ENCODE measurements around the gene CUBN. TPM values are rescaled to one million over a fixed set of nuclear protein-coding genes. Genes with fewer than 3 reads are reported as not detected.
A peak's percentile ranks its signal among the peaks of the same experiment; 100 is the strongest.

The CUBN gene
- total RNA-seq, 1 experiment from 2014 or later = 0.10 TPM

DNA sequence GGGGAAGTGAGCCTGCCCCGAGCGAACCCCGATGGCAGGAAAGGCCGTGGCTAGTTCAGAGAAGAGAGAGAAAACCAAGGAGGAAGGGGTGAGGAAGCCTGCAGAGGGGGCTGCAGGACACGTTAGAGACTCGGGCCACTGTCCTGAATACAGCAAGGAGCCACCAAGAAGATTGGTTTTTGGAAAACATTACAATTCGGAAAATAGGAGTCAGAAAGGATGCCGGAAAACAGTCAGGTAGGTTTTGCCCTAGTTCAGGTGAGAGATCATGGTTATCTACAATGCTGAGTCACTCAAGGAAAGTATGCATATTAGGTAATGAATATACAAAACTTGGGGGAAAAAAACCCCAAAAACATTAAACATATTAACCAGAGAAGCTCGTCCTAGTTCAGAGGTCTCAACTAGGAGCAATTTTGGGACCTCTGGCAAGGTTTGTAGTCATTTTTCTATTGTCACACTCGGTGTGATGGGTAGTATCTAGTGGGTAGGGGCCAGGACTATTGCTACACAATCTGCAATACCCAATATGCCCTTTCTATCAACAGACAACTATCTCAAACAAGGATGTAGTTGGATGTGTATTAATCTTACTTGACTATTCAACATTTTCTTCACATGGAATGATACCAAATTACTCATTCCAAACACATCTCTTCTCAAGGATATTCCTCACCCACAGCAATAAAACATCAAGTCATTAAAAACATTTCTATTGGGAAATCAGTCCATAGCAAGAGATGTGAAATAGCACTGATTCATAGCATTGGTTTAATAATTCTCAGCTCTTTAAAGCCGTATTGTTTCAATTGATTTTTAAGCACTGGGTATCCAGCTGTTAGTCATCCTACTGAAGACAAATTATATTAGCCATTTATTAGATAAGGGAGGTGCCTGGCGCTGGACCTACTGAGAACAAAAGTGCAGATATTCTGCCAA lies 238.0 kb downstream of the CUBN start:
- DNase-seq = peak; percentile 7
- H3K4me3 ChIP-seq = no peak overlapping the region
- no peaks in the 10 kb centered on the region for H3K27me3 ChIP-seq
- H3K9me3 ChIP-seq = no peaks in the 10 kb centered on the region; the same call in 1 of the 2 replicates
- no peaks in the 10 kb centered on the region for H3K36me3 ChIP-seq

DNA sequence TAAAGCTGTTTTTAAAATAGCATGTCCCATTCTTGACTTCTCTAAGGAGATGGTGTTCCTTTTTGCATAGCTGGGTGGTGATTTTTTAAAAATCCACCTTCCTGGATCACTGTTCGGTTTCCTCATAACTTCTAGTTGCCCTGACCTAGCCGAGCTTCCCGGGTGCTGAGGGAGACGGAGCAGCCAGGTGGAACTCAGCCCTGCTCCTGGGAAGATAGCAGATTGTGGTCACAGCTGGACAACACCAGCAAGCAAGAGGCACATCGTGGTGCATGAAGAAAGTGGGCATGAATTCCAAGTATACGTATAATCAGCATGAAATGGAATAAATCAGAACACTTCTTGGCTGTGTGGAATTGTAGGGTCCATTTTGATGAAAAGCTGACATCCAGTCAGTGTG lies 238.9 kb downstream of the CUBN start:
- H3K36me3 ChIP-seq = no peaks in the 10 kb centered on the region
- no peak for DNase-seq

DNA sequence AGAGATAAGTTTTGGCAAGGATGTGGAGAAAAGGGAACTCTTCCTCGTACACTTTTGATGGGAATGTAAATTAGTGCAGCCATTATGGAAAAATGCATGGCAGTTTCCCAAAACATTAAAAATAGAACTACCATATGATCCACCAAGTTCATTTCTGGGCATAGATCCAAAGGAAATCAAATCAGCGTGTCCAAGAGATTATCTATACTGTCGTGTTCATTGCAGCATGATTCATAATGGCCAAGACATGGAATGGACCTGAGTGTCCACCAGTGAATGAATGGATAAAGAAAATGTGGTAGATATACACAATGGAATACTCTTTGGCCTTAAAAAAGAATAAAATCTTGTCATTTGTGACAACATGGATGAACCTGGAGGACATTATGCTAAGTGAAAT lies 242.0 kb downstream of the CUBN start:
- Histone ChIP-seq H3K9me3 (no peaks in the 10 kb centered on the region), H3K36me3 (no peaks in the 10 kb centered on the region), H3K4me3 (no peak overlapping the region), H3K27me3 (no peaks in the 10 kb centered on the region)
- DNase-seq = no peak

More for the DNA sequence above, 238.9 kb downstream of the CUBN start:
- H3K9me3 ChIP-seq = no peaks in the 10 kb centered on the region; the same call in 1 of the 2 replicates
- no peaks in the 10 kb centered on the region for H3K27me3 ChIP-seq
- no peak overlapping the region for H3K4me3 ChIP-seq

DNA sequence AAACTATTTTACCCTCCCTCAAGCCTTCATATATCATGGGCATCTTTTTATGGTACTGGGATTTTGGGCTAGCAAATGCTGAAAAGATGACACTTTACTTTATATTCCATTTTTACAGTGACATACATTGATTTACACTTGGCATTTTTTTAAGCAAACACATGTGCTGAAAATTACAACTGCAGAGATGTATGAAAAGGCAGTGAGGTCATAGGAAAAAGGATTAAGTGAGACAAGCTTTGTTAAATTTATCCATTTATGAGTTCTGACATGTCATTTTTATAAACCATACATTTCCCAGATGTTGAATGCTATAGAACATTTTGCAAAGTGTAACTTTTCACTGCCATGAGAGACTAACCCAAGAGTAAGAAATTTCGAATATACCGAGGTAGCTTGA lies 243.6 kb downstream of the CUBN start:
- Histone ChIP-seq H3K9me3 (no peaks in the 10 kb centered on the region), H3K4me3 (no peak overlapping the region), H3K36me3 (no peaks in the 10 kb centered on the region), H3K27me3 (no peaks in the 10 kb centered on the region)
- DNase-seq = no peak

DNA sequence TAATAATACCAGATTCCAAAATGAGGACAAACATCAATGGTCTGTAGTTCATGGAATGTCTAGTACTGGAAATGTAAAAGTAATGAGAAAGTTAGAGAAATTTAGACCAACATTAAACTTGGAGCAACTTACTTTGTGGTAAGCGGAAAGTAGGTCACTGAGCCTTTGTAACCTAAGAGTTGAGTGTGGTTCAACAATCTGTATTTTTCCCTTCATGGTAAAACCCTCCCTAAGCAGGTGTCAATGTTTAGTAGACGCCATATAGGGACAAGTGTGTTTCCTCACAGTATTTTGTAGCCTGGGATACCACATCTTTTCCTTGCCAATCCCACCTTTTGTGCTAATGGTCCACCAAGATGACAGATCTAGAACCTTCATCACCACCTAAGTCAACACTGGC lies 245.1 kb downstream of the CUBN start:
- Histone ChIP-seq H3K9me3 (no peaks in the 10 kb centered on the region; the same call in 1 of the 2 replicates), H3K27me3 (no peaks in the 10 kb centered on the region), H3K4me3 (no peak overlapping the region), H3K36me3 (no peaks in the 10 kb centered on the region)
- no peak for DNase-seq

DNA sequence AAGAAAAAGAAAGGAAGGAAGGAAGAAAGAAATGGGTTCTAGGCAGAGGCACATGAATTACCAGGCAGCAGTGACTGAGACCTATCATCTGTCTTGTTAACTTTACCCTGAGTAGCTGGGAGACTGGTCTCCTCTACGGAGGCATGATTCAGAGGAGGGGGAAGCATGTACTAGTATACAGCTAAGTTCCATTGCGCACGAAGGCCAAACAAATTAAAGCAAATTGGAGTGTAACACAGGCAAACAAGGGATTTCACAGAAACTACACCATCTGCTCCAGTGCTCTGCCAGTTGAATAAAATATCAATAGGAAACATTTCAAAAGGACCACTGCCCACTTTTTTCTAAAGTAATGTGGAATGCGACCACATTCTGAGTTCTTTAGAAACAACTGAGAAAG lies 246.5 kb downstream of the CUBN start:
- no peak for DNase-seq
- Histone ChIP-seq H3K4me3 (no peak overlapping the region), H3K27me3 (no peaks in the 10 kb centered on the region), H3K36me3 (no peaks in the 10 kb centered on the region), H3K9me3 (no peaks in the 10 kb centered on the region; the same call in 1 of the 2 replicates)

DNA sequence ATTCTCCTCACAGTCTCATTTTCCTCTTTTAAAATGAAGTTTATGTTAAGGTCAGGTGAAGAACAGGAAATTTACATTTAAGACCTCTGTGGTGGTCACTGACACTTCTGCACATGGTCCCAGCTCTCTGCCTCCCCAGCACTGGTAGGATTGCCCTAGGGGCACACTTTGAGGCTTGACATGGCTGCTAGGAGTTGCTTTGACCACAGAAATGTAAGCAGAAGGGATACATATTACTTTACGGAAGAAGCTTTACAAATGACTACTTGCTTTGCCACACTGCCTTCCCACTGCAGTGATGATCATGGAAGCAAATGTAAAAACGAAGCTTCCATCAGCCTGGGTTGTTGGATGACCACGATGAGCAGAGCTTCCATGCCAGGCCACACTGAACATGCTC lies 259.3 kb downstream of the CUBN start:
- H3K36me3 ChIP-seq = no peaks in the 10 kb centered on the region
- H3K9me3 ChIP-seq = no peaks in the 10 kb centered on the region
- no peak overlapping the region for H3K4me3 ChIP-seq
- no peak for DNase-seq
- H3K27me3 ChIP-seq = no peaks in the 10 kb centered on the region

DNA sequence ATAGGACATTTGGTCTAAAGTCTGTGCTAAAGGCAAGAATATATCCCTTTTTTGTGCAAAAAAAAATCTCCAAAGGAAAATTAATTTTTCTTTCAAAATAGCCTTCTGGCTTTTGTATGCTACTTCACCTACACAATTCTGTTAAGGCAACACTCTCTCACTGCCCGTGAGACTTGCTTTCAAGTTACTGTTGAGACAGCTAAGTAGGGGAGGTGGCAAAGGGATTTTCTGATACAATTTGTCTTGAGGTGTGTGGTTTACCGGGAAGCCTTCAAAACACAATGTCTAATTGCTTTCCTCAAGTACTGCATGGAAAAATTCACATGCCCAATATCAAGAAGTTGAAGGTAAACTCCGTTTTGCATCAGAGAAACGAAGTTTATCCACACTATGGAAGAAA lies 261.6 kb downstream of the CUBN start:
- no peak for DNase-seq
- Histone ChIP-seq H3K9me3 (no peaks in the 10 kb centered on the region), H3K36me3 (no peaks in the 10 kb centered on the region), H3K4me3 (no peak overlapping the region), H3K27me3 (no peaks in the 10 kb centered on the region)

DNA sequence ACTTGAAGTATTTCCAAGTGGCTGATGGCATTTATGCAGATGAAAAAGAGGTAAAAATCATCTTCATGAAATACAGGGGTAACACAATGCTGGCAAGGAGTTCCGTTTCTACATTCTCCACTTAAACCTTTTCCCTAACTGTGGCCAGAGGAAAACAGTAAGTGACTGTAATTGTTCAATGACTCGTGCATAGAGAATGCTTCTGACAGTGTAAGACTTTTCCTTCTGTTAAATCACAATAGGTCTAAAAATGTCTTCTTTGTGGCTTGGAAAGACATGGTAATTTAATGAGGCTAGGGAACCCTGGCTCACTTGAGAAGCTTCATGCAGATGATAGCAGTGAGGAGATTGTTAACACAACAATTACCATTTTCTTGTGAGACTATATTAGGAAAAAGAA lies 262.1 kb downstream of the CUBN start:
- no peaks in the 10 kb centered on the region for H3K27me3 ChIP-seq
- no peak overlapping the region for H3K4me3 ChIP-seq

DNA sequence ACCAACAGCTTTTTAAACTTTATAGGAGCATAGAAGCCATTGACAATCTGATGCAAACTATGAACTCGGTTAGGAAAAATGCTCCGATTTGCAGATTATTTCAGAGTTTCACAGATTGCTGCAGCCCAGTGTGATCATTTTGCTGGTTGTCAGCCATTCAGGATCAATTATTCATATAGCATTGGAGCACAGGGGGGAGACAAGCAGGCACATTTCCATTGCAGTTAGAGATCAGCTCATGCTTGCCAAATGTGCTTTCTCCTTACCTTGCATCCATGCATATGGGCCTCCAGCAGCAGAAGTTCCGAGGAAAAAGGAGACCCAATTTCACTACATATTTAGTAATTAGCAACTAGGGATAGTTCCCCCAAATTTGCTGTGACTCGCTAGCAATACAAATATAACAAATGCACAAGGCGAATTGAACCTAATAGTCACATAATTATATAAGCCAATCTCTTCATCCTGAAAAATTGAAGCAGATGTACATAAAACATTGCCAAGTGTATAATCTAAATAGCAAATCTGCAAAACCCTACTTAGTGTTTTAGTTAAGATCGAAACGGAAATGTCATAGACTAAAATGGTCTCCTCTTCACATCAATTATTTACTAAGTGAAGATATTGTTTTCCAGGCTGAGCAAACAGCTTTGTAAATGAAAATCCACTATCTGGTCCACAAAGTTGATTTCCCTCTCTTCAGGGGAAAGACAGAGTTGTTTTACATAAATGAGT lies 262.9 kb downstream of the CUBN start:
- Histone ChIP-seq H3K4me3 (no peak overlapping the region), H3K9me3 (no peaks in the 10 kb centered on the region), H3K27me3 (no peaks in the 10 kb centered on the region), H3K36me3 (no peaks in the 10 kb centered on the region)
- DNase-seq = no peak

More for the DNA sequence above, 262.1 kb downstream of the CUBN start:
- no peak for DNase-seq
- no peaks in the 10 kb centered on the region for H3K36me3 ChIP-seq
- no peaks in the 10 kb centered on the region for H3K9me3 ChIP-seq

DNA sequence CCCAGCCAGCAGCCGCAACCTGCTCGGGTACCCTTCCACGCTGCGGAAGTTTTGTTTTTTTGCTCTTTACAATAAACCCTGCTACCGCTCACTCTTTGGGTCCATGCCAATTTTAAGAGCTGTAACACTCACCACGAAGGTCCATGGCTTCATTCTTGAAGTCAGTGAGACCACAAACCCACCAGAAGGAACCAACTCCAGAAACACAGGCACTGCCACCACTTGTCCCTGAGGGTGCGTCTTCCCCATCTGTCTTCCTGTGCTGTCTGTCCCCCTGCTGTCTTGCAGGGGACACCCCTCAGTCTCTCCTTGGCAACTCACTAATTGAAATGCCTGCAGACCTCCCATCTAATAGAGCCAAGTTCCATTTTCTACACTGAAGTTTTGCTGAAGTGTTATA lies 263.8 kb downstream of the CUBN start:
- Histone ChIP-seq H3K9me3 (no peaks in the 10 kb centered on the region), H3K27me3 (no peaks in the 10 kb centered on the region), H3K36me3 (no peaks in the 10 kb centered on the region)

DNA sequence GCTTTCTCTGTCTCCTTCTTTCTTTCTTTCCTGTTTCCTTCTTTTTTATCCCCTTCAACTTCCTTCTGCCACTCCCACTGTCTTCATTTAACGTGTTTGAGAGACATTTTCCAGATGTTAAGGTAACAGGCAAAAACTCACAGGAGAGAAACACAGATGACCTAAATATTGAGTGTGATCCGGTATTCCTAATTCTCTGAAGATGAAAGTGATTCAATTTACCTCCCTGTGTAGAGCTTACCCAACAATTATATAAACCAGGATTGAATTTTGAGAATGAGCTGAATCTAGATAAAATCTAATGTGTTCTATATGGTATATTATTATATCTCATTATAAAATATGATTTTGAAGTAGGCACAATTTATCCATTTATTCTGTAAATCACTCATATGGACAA lies 265.8 kb downstream of the CUBN start:
- Histone ChIP-seq H3K27me3 (no peaks in the 10 kb centered on the region), H3K9me3 (no peaks in the 10 kb centered on the region), H3K36me3 (no peaks in the 10 kb centered on the region), H3K4me3 (no peak overlapping the region)
- DNase-seq = no peak

More for the DNA sequence above, 263.8 kb downstream of the CUBN start:
- H3K4me3 ChIP-seq = no peak overlapping the region
- DNase-seq = no peak

DNA sequence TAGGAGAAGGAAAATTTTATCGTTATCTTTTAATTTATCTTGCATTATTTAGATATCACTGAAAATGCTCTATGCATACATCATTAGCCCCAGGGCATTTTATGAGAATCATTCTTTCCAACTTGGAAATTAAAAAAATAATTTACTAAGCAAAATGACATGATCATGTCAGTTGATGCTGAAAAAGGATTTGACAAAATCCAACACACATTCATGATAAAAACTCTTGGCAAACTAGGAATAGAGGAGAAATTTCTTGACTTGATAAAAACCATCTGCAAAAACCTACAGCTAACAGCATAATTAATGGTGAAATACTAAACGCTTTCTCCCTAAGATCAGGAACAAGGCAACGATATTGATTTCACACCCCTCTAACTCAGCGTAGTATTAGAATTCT lies 272.2 kb downstream of the CUBN start:
- no peak for DNase-seq

DNA sequence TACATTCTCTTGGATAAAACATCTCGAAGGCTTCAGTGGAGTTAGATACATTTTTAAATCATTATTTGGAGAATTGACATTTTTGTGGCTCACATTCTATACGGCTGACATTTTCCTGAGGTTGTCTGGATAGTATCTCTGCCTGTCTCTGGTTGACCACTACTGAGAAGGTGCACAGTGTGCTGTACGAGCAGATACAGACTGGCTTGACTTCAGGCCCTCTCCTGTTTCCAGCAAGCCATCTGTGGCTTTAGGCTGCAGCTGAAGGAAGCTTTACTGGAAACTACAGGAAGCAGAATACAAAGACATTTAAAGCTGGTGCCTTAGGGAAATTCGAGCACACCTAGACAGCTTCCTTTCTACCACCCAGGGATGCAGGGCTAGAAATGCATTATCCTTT lies 273.0 kb downstream of the CUBN start:
- H3K27me3 ChIP-seq = no peaks in the 10 kb centered on the region
- no peak for DNase-seq

More for the DNA sequence above, 272.2 kb downstream of the CUBN start:
- Histone ChIP-seq H3K36me3 (no peaks in the 10 kb centered on the region), H3K9me3 (no peaks in the 10 kb centered on the region), H3K4me3 (no peak overlapping the region), H3K27me3 (no peaks in the 10 kb centered on the region)

DNA sequence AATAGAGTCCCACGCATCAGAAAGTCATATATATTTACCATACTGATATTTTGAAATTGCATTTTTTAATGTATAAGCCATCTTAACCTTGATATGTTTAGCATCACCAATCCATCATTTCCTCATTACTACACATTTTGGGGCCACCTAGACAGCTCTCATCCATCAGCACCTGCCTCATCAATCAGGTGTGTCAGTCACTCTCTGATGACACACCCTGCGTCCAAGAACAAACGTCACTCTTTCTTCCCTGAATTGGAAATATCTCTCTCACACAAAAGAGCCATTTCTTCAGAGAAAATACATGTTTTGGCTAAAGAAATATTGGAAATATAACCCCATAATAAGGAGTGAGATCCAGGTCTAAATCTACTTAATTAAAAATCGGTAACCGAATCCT lies 273.5 kb downstream of the CUBN start:
- Histone ChIP-seq H3K9me3 (no peaks in the 10 kb centered on the region), H3K27me3 (no peaks in the 10 kb centered on the region), H3K36me3 (no peaks in the 10 kb centered on the region), H3K4me3 (no peak overlapping the region)
- DNase-seq = no peak

More for the DNA sequence above, 273.0 kb downstream of the CUBN start:
- Histone ChIP-seq H3K9me3 (no peaks in the 10 kb centered on the region), H3K4me3 (no peak overlapping the region), H3K36me3 (no peaks in the 10 kb centered on the region)

DNA sequence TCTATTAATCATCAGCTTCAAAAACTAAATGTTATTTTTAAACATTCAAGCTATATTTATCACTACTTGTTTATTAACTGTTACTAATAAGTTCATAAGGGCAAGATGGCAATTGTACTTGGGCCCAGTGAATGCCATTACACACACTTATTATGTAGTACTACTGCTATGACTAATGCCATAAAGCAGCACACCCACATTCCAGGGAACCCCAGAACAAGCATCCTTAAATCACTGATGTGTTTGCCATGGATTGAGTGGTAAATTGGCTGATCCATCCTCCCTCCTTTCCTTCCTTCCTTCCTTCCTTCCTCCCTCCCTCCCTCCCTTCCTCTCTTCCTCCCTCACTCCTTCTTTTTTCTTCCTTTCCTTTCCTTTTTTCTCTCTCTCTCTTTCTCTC lies 275.0 kb downstream of the CUBN start:
- DNase-seq = peak; percentile 15
- Histone ChIP-seq H3K9me3 (no peaks in the 10 kb centered on the region), H3K4me3 (no peak overlapping the region), H3K36me3 (no peaks in the 10 kb centered on the region), H3K27me3 (no peaks in the 10 kb centered on the region)

DNA sequence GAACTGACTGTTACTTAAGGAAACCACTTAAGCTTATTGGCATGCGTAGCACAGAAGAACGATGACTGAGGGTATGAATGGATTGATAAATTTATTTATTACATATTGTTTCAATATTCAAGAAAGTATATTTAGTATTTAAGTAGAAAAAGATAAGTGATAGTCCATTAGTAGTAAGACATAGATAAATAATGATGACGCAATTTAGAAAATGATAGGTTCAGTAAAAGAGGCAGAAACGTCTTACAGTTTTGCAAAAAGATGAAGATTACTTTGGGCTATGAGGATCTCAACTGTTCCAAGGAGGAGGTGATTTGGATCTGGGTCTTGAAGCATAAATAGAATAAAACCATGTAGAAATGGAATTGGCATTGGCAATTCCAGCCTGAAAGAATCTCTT lies 275.8 kb downstream of the CUBN start:
- no peak overlapping the region for H3K4me3 ChIP-seq
- DNase-seq = no peak

More for the DNA sequence above, 275.8 kb downstream of the CUBN start:
- no peaks in the 10 kb centered on the region for H3K9me3 ChIP-seq
- H3K36me3 ChIP-seq = no peaks in the 10 kb centered on the region
- no peaks in the 10 kb centered on the region for H3K27me3 ChIP-seq

Data from MG63 (cell line).